Measurements from ENCODE around the gene COL28A1. TPM values are rescaled to one million over a fixed set of nuclear protein-coding genes. Genes with fewer than 3 reads are reported as not detected.

The COL28A1 gene
- polyA plus RNA-seq, 3 donors, result not detected

DNA sequence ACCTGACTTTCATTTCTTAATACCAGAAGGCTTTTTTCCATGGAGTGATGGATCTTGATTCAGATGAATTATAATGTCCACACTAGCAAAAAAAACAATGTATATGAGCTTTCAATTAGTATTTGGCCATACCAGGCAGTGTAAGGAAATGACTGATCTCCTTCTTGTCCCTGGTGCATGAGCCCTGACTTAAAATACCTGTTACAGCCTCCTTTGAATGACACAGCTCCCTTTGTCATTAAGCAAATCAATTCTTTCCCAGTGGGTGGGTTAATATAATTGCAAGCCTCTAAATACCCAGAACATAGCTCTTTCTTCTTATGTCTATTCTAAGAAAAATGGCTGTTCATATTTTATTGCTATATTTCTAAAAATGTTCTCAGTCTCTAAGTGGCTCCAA lies 188.6 kb downstream of the COL28A1 start:
- intact Hi-C loops (cut with micrococcal nuclease), result no loop called here
- Histone ChIP-seq H4K20me1 (ENCODE audit: insufficient read depth, low read length) (no peaks in the 10 kb centered on the region), H3K36me3 (replicated peaks in 1 of 2; ENCODE audit: control insufficient read depth in 1 of 2, insufficient read depth in 2 of 2, low read length in 2 of 2) (no peaks in the 10 kb centered on the region), H3K9ac (ENCODE audit: insufficient read depth, low read length, poor library complexity, severe bottlenecking) (no peak overlapping the region), H3K79me2 (ENCODE audit: insufficient read depth, low read length) (no peaks in the 10 kb centered on the region), H3K9me3 (replicated peaks in 1 of 2; ENCODE audit: control insufficient read depth in 1 of 2, insufficient read depth in 1 of 2, low read length in 2 of 2) (no peaks in the 10 kb centered on the region), H3K4me2 (replicated peaks; ENCODE audit: extremely low read depth, low read length, poor library complexity, severe bottlenecking) (no peak overlapping the region), H3K27ac (ENCODE audit: low read depth in 1 of 2, low read length in 2 of 2) (no peak overlapping the region), H3K4me3 (replicated peaks in 1 of 3; ENCODE audit: low read depth in 2 of 3, low read length in 3 of 3) (no peak overlapping the region), H3K27me3 (ENCODE audit: control insufficient read depth in 2 of 2, insufficient read depth in 2 of 2, low read length in 2 of 2) (no peaks in the 10 kb centered on the region), H3K4me1 (ENCODE audit: control insufficient read depth in 1 of 2, insufficient read depth in 2 of 2, low read length in 2 of 2) (no peaks in the 10 kb centered on the region), H2AFZ (ENCODE audit: insufficient read depth, low read depth, low read length, poor library complexity, severe bottlenecking) (no peak overlapping the region)
- H3K27me3 Mint-ChIP-seq (ENCODE audit: low read depth in 3 of 3), result peaks cover 0 to 9% (median 4%) of the 10 kb centered on the region in 3 donors
- TF ChIP-seq, protein P1, sequence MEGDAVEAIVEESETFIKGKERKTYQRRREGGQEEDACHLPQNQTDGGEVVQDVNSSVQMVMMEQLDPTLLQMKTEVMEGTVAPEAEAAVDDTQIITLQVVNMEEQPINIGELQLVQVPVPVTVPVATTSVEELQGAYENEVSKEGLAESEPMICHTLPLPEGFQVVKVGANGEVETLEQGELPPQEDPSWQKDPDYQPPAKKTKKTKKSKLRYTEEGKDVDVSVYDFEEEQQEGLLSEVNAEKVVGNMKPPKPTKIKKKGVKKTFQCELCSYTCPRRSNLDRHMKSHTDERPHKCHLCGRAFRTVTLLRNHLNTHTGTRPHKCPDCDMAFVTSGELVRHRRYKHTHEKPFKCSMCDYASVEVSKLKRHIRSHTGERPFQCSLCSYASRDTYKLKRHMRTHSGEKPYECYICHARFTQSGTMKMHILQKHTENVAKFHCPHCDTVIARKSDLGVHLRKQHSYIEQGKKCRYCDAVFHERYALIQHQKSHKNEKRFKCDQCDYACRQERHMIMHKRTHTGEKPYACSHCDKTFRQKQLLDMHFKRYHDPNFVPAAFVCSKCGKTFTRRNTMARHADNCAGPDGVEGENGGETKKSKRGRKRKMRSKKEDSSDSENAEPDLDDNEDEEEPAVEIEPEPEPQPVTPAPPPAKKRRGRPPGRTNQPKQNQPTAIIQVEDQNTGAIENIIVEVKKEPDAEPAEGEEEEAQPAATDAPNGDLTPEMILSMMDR (IDR thresholded peaks at IDR 0.05), result no peak
- no peak overlapping the region for H3K4me3 Mint-ChIP-seq
- no peaks in the 10 kb centered on the region for H3K36me3 Mint-ChIP-seq
- H3K4me1 Mint-ChIP-seq, result no peaks in the 10 kb centered on the region
- no peak overlapping the region for H3K27ac Mint-ChIP-seq
- H3K9me3 Mint-ChIP-seq, result peaks cover 0 to 4% (median 2%) of the 10 kb centered on the region in 7 donors
- no peak for DNase-seq

DNA sequence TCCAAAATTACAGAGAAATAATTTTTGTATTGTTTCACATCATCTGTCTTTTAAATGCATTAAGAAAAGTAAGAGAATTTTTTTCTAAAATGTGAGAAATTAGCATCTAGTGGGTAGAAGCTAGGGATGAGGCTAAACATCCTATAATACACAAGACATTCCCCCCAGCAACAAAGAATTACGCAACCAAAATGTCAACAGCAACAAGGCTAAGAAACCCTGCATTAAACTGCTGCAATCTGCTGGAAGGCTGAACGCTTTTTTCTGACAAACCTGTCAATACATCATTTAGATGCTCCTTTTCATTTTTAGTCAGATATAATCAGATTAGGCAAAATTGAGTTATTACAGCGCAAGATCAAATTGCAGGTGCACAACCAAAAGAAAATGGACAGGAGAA lies 191.1 kb downstream of the COL28A1 start:
- H3K4me1 ChIP-seq (ENCODE audit: control insufficient read depth in 1 of 2, insufficient read depth in 2 of 2, low read length in 2 of 2), result no peaks in the 10 kb centered on the region
- no peak overlapping the region for H3K4me2 ChIP-seq (replicated peaks; ENCODE audit: extremely low read depth, low read length, poor library complexity, severe bottlenecking)
- Mint-ChIP-seq H3K9me3 (peaks cover 0 to 4% (median 0%) of the 10 kb centered on the region in 7 donors), H3K27me3 (ENCODE audit: low read depth in 3 of 3) (peaks cover 0 to 9% (median 4%) of the 10 kb centered on the region in 3 donors), H3K4me3 (no peak overlapping the region), H3K27ac (no peak overlapping the region), H3K4me1 (no peaks in the 10 kb centered on the region), H3K36me3 (no peaks in the 10 kb centered on the region)
- H3K4me3 ChIP-seq (replicated peaks in 1 of 3; ENCODE audit: low read depth in 2 of 3, low read length in 3 of 3), result no peak overlapping the region
- H2AFZ ChIP-seq (ENCODE audit: insufficient read depth, low read depth, low read length, poor library complexity, severe bottlenecking), result no peak overlapping the region
- no peak overlapping the region for H3K9ac ChIP-seq (ENCODE audit: insufficient read depth, low read length, poor library complexity, severe bottlenecking)
- intact Hi-C loops (cut with micrococcal nuclease), result no loop called here
- no peaks in the 10 kb centered on the region for H3K27me3 ChIP-seq (ENCODE audit: control insufficient read depth in 2 of 2, insufficient read depth in 2 of 2, low read length in 2 of 2)
- DNase-seq, result no peak
- no CpG with 5 or more reads among the region's 3 CpGs for WGBS (ENCODE audit: insufficient coverage)
- H3K9me3 ChIP-seq (replicated peaks in 1 of 2; ENCODE audit: control insufficient read depth in 1 of 2, insufficient read depth in 1 of 2, low read length in 2 of 2), result no peaks in the 10 kb centered on the region
- no peaks in the 10 kb centered on the region for H3K79me2 ChIP-seq (ENCODE audit: insufficient read depth, low read length)
- TF ChIP-seq, protein P1 (IDR thresholded peaks at IDR 0.05), result no peak
- no peaks in the 10 kb centered on the region for H4K20me1 ChIP-seq (ENCODE audit: insufficient read depth, low read length)
- H3K36me3 ChIP-seq (replicated peaks in 1 of 2; ENCODE audit: control insufficient read depth in 1 of 2, insufficient read depth in 2 of 2, low read length in 2 of 2), result no peaks in the 10 kb centered on the region
- no peak overlapping the region for H3K27ac ChIP-seq (ENCODE audit: low read depth in 1 of 2, low read length in 2 of 2)
